ENCODE data around the gene GPR62.

DNA sequence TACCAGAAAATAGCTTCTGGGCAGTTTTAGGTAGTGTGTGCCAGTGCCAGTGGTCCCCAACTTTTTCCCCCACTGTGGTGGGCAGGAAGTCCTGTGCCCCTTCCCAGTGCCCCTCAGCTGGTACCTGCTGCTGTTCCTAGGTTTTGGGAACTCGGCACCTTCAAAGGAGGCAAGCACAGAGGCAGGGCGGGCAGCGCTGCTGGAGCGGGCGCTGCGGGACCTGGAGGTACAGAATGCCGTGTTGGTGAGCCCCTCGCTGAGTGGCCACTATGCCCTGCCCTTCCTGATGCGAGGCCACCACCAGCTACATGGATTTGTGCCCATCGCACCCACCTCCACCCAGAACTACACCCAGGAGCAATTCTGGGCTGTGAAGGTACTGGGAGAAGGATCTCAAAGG lies 25.1 kb downstream of the GPR62 start:
- TF ChIP-seq, protein P1, sequence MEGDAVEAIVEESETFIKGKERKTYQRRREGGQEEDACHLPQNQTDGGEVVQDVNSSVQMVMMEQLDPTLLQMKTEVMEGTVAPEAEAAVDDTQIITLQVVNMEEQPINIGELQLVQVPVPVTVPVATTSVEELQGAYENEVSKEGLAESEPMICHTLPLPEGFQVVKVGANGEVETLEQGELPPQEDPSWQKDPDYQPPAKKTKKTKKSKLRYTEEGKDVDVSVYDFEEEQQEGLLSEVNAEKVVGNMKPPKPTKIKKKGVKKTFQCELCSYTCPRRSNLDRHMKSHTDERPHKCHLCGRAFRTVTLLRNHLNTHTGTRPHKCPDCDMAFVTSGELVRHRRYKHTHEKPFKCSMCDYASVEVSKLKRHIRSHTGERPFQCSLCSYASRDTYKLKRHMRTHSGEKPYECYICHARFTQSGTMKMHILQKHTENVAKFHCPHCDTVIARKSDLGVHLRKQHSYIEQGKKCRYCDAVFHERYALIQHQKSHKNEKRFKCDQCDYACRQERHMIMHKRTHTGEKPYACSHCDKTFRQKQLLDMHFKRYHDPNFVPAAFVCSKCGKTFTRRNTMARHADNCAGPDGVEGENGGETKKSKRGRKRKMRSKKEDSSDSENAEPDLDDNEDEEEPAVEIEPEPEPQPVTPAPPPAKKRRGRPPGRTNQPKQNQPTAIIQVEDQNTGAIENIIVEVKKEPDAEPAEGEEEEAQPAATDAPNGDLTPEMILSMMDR (IDR thresholded peaks at IDR 0.05): no peak
- no peak for TF ChIP-seq POLR2A (IDR thresholded peaks at IDR 0.05)
